GM18505 (cell line): ENCODE results near the gene PDHB.
"Not testable (repeated sequence)": the region's sequence is repeated elsewhere in the genome, so short reads cannot be mapped to it uniquely, and the experiment has no call there.

ENCODE experiments used
- ATAC-seq: cut with Tn5 transposase; IDR thresholded peaks from one replicate; pipeline ENCODE4 v1.9.1; 2021; ENCODE audit not compliant: unreplicated experiment
- POLR2A ChIP-seq: IDR thresholded peaks from 4 replicates; pipeline ENCODE4 v1.6.1; 2011; ENCODE audit warnings: borderline replicate concordance; ENCODE audit not compliant: insufficient read depth, insufficient read length; ENCODE audit errors: extremely low read depth

Gene PDHB

DNA sequence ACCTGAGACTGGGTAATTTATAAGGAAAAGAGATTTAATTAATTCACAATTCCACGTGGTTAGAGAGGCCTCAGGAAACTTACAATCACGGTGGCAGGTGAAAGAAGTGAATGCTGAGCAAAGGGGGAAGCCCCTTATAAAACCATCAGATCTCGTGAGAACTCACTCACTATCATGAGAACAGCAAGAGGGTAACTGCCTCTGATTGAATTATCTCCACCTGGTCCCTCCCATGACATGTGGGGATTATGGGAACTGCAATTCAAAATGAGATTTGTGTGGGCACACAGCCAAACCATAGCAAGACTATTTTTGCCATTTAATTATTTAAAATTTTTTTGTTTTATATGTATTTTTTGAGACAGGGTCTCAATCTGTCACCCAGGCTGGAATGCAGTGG, 31.2 kb upstream of the PDHB start:
- TF ChIP-seq POLR2A = no peak
- no peak for ATAC-seq

DNA sequence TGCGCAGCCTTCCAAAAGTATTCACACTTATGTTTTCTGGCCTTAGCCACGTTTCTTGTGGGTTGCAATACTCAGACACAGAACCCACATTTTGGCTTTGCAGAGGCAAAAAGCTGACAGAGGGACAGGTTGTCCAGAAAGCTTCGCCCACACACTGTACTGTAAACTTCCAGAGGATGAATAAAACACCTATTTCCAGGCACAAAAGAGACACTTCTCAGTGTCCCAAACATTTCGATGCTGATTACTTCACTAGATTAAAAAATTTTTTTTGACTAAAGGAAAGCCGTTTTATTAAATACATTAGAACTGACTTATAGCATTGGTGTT, 30.3 kb upstream of the PDHB start:
- no peak for TF ChIP-seq POLR2A
- no peak for ATAC-seq

DNA sequence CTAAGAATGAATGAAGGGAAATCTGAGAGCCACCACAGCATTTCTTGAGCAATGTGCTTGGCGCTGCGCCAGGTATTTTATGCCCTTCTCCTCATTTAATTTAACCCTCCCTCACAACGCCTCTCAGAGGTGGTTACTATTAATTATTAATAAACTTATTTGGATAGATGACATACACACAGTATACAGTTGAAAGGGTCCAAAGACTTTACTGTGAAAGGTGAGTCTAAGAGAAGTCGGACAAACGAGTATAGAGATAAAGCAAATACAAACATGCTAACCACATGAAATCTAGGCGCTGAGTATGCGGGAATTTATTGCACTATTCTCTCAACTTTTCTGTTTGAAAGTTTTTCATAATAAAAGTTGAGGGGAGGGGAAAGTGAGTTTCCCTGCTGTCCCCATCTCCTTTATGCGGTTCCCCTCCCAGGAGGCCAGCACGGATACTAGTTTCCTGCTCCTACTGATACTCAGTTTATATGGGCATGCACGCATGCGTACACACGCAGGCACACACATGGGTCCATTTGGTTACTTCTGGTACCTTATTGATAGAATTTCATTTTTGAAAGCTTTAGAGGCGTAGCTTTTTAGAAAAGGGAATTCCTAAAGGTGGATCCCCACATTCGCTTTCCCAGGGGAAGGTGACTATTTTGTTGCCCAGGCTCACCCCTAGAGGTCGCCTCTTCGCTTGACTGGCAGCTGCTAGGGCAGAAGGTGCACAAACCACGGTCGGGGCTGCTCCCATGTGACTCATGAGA, 29.7 kb upstream of the PDHB start:
- ATAC-seq = no peak
- TF ChIP-seq POLR2A = no peak

DNA sequence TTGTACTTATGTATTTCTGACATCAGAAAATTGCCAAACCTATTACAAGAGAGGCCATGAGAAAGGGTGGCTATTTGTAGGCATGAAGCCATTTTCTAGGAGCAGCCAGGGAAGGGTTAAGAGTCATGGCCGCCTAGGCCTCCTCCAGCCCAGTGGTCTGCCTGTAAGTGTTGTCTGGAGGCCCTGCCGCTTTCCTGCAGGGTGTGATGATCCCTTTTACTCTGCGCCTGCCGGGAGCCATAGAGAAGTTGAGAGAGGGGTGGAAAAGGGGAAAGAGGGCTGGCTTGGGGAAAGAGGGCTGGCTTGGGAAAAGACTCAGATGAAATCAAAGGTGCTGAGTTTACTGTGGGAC, 29.2 kb upstream of the PDHB start:
- no peak for ATAC-seq
- TF ChIP-seq POLR2A = no peak

DNA sequence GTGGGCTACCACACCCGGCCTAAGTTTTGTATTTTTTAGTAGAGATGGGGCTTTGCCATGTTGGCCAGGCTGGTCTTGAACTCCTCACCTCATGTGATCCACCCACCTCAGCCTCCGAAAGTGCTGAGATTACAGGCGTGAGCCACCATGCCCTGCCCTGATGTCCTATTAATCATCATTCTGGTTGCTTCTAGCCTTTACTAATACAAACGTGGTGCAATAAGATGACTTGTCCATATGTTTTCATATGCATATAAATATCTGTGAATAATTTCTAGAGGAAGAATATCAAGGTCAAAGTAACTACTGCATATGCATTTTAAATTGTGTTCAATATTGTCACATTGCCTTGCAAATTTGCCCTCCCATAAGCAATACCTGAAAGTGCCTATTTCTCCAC, 25.5 kb upstream of the PDHB start:
- no peak for TF ChIP-seq POLR2A
- ATAC-seq = no peak

DNA sequence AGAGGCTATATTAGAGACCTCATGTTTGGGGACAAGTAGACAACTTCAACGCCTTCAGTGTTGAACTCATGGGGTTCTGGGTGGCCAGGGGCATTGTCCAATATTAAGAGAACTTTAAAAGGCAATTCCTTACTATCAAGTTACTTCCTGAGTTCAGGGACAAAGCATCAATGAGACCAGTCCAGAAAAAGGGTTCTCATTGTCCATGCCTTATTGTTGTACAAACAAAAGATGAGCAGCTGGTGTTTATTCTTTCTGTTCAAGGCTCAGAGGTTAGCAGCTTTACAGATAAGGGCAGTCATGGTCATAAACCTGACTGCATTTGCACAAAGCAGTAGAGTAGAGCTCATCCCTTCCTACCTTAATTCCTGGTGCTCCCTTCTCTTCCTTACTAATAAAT, 18.5 kb upstream of the PDHB start:
- no peak for TF ChIP-seq POLR2A
- no peak for ATAC-seq

DNA sequence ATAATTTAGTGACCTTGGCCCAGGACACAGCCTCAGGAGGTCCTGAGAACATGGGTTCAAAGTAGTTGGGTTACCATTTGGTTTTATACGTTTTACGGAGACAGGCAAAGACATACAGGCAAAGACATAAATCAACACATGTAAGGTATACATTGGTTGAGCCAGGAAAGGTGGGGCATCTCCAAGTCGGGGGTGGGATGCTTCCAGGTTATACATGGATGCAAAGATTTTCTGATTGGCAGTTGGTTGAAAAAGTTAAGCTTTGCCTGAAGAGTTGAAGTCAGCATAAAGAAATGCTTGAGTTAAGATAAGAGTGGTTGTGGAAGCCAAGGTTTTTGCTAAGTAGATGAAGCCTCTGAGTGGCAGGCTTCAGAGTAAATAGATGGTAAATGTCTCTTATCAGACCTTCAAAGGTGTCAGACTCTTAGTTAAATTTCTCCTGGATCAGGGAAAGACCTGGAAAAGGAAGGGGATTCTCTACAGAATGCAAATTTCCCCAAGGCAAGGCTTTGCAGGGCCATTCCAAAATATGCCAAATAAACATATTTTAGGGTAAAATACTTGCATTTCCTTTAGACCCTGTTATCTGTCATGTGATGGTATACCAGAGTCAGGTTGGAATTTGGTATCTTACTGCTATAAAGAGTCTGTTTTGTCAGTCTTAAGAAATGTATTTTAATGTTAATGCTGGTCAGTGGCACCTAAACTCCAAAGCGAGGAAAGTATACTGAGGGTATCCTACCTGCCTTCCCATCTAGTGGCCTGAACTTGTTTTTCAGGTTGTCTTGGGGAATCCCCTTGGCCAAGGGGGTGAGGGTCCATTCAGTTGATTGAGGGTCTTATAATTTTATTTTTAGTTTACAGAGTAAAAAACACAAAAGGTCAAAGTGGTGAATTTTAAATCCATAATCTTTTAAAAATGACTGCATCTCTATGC, 8.2 kb upstream of the PDHB start:
- TF ChIP-seq POLR2A = no peak

DNA sequence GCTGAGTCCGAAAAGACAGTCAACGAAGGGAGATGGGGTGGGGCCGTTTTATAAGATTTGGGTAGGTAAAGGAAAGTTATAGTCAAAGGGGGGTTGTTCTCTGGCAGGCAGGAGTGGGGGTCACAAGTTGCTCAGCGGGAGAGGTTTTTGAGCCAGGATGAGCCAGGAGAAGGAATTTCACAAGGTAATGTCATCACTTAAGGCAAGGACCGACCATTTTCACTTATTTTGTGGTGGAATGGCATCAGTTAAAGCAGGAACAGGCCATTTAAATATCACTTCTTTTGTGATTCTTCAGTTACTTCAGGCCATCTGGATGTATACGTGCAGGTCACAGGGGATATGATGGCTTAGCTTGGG, 7.3 kb upstream of the PDHB start:
- not testable (repeated sequence) for ATAC-seq

More for the DNA sequence above, 8.2 kb upstream of the PDHB start:
- no peak for ATAC-seq

DNA sequence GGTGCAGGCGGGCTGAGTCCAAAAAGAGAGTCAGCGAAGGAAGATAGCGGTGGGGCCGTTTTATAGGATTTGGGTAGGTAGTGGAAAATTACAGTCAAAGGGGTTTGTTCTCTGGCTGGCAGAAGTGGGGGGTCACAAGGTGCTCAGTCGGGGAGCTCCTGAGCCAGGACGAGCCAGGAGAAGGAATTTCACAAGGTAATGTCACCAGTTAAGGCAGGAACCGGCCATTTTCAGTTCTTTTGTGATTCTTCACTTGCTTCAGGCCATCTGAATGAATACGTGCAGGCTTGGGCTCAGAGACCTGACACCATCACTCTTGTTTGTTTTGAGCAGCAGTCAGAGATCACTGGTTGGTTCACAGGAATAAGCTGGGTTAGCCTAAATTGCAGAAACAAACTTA, 3.6 kb upstream of the PDHB start:
- ATAC-seq = not testable (repeated sequence)

DNA sequence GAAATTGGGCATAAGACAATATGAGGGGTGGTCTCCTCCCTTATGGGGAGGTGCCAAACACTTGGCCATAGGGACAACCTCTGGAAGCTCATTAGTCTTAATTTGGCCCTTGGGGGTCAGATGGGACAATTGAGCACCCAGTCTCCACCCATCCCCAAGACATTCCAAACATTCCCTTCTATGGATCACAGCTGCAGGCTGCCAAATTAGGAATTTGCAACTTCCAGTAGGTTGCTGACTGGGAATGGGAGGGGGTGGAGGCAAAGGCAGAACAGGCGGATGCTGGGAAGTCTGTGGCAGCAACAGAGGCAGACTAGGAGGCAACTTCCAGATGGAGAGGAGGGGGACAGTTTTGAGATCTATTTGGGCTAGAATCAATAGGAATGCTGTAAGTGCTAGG, 1.4 kb upstream of the PDHB start:
- TF ChIP-seq POLR2A = no peak
- ATAC-seq = no peak

DNA sequence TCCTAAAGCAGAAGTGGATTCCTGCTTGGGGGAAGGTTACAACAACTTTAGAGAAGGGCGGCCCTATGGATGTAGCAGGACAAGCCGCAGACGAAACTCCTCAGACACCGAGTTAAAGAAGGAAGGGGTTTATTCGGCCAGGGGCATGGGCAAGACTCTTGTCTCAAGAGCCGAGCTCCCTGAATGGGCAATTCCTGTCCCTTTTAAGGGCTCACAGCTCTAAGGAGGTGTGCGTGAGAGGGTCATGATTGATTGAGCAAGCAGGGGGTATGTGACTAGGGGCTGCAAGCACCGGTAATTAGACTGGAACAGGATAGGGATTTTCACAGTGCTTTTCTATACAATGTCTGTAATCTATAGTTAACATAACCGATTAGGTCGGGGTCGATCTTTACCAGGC, 879 bp upstream of the PDHB start:
- TF ChIP-seq POLR2A = no peak
- no peak for ATAC-seq

DNA sequence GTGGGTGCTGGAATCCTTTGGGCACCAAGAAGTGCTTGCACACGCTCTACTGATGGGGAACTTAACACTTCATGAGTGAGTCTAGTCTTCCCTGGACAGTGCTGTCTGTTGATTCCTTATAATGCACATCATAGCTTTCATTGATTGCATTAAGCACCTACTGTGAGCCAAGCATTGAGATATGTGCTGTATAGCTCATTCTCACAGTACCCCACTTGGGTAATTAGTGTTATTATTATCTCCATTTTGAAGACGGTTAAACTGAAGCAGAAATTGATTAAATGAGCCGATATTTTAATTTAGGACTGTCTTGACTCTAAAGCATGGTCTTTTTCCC, 504 bp upstream of the PDHB start:
- ATAC-seq = no peak
- no peak for TF ChIP-seq POLR2A

DNA sequence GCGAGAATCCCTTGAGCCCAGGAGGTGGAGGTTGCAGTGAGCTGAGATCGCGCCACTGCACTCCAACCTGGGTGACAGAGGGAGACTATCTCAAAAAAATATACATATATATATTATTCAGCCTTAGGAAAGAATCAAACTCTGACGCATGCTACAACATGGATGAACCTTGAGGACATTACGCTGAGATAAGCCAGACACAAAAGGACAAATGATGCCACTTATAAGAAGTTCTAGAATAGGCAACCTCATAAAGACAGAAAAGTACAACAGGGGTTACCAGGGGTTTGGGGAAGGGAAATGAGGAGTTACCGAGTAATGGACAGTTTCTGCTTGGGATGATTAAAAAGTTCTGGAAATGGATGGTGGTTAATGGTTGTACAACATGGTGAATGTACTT, 727 bp downstream of the PDHB start:
- no peak for ATAC-seq
- no peak for TF ChIP-seq POLR2A

DNA sequence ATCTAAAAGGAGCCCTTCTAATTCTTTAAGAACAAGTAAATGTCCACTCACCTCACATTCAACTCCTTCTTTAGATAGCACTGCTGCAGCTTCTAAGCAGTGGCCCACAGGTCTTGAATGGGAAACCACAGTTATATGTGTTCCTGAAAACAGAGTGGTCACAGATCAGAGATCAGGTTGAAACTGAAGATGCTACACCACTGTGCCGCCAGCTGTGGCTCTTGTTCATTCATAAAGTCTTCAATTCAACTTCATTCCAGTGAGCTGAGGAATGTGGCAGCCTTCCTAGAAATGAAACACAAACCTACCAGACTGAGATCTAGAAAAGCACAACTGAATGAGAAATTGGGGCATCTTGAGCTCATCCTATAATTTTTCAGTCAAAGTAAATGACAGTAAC, 4.0 kb downstream of the PDHB start:
- ATAC-seq = no peak
- no peak for TF ChIP-seq POLR2A
